ENCODE measurements around the gene ADAMTS13.
"Not testable (repeated sequence)": the region's sequence is repeated elsewhere in the genome, so short reads cannot be mapped to it uniquely, and the experiment has no call there.

ADAMTS13 gene

DNA sequence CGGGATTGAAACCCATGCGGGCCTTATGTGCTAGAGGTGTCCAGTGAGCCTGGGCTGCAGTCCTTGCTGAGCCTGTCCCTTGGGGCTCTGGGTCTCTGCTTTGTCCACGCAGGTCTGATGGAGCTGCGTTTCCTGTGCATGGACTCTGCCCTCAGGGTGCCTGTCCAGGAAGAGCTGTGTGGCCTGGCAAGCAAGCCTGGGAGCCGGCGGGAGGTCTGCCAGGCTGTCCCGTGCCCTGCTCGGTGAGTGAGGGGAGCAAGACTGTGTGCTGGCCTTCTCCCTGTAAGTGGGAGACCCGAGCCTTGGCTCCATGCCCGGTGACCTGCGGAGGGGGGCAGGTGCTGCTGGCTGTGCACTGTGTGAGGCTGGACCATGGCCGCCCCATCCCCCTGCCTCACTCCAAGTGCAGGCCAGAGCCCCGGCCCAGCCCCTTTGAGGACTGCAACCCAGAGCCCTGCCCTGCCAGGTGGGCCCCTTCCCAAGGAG, 26.4 kb downstream of the ADAMTS13 start:
- TF ChIP-seq, protein P1, sequence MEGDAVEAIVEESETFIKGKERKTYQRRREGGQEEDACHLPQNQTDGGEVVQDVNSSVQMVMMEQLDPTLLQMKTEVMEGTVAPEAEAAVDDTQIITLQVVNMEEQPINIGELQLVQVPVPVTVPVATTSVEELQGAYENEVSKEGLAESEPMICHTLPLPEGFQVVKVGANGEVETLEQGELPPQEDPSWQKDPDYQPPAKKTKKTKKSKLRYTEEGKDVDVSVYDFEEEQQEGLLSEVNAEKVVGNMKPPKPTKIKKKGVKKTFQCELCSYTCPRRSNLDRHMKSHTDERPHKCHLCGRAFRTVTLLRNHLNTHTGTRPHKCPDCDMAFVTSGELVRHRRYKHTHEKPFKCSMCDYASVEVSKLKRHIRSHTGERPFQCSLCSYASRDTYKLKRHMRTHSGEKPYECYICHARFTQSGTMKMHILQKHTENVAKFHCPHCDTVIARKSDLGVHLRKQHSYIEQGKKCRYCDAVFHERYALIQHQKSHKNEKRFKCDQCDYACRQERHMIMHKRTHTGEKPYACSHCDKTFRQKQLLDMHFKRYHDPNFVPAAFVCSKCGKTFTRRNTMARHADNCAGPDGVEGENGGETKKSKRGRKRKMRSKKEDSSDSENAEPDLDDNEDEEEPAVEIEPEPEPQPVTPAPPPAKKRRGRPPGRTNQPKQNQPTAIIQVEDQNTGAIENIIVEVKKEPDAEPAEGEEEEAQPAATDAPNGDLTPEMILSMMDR (IDR thresholded peaks at IDR 0.05): no peak
- TF ChIP-seq ZFX (IDR thresholded peaks at IDR 0.05; ENCODE audit: borderline replicate concordance): no peak
- H3K27ac ChIP-seq: no peak overlapping the region

DNA sequence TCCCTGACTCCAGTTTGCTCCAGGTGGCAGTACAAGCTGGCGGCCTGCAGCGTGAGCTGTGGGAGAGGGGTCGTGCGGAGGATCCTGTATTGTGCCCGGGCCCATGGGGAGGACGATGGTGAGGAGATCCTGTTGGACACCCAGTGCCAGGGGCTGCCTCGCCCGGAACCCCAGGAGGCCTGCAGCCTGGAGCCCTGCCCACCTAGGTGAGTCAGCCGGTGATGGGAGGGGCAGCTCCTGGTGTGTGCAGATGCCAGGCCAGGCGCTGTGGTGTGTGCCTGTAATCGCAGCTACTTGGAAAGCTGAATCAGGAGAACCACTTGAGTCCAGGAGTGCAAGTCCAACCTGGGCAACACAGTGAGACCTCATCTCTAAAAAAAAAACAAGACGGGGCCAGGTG, 27.6 kb downstream of the ADAMTS13 start:
- no peak for TF ChIP-seq ZFX (IDR thresholded peaks at IDR 0.05; ENCODE audit: borderline replicate concordance)
- TF ChIP-seq, protein P1 (IDR thresholded peaks at IDR 0.05): no peak
- H3K27ac ChIP-seq: no peak overlapping the region

DNA sequence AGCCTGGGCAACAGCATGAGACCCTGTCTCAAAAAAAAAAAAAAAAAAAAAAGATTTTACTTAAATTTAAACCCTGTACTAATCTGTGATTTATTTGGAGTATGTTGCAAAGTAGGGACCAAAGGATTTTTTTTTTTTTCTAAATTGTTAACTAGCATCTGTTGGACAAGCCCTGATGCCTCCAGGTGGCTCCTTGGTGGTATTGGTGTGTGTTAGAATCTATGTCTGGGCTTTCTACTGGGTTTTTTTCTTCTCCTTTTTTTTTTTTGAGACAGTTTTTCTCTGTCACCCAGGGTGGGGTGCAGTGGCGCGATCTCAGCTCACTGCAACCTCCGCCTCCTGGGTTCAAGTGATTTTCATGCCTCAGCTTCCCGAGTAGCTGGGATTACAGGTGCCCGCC, 29.7 kb downstream of the ADAMTS13 start:
- not testable (repeated sequence) for H3K27ac ChIP-seq

DNA sequence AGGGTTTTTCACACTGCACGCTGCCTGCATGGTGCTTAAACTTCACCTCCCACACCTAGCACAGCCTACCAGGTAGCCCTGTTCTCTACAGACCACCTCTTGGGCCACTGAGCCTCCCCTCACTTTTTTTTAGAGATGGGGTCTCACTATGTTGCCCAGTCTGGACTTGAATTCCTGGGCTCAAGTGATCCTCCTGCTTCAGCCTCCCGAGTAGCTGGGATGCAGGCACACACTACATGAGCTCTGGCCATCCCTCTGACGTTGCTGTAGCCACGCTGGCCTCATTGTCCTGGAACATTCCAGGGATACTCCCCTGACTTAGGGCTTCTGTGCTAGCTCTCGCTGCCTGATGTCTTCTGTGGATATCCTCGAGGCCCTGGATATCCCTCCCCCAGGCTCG, 30.4 kb downstream of the ADAMTS13 start:
- H3K27ac ChIP-seq: no peak overlapping the region
- TF ChIP-seq ZFX (IDR thresholded peaks at IDR 0.05; ENCODE audit: borderline replicate concordance): no peak
- TF ChIP-seq, protein P1 (IDR thresholded peaks at IDR 0.05): no peak

DNA sequence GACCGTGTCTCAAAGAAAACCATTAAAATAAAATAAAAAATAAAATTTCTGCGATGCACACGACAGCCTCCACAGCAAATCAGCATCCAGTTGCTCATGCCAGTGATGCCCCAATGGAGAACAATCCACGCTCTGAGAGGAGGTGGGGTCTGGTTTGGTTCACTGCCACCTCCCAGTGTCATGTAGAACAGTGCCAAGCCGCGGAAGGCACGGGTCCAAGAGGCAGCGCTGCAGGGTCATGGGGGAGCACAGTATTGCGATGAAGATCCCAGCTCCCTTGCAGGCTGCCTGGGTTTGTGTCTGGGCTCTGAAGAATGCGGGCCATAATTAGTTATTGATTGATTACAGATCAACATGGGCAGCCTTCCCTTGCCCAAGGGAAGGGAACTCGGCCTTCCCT, 31.5 kb downstream of the ADAMTS13 start:
- TF ChIP-seq, protein P1 (IDR thresholded peaks at IDR 0.05): no peak
- no peak overlapping the region for H3K27ac ChIP-seq

DNA sequence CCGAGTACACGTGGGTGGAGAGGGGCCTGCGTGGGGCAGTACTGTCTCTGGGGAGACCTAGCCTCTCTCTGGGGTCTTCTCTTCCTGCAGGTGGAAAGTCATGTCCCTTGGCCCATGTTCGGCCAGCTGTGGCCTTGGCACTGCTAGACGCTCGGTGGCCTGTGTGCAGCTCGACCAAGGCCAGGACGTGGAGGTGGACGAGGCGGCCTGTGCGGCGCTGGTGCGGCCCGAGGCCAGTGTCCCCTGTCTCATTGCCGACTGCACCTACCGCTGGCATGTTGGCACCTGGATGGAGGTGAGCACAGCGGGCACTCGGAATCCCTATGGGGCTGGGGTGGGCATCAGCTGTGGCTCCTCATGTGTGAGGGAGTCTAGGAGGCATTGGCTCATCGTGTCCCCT, 32.2 kb downstream of the ADAMTS13 start:
- no peak overlapping the region for H3K27ac ChIP-seq
- TF ChIP-seq ZFX (IDR thresholded peaks at IDR 0.05; ENCODE audit: borderline replicate concordance): no peak
- TF ChIP-seq, protein P1 (IDR thresholded peaks at IDR 0.05): no peak

DNA sequence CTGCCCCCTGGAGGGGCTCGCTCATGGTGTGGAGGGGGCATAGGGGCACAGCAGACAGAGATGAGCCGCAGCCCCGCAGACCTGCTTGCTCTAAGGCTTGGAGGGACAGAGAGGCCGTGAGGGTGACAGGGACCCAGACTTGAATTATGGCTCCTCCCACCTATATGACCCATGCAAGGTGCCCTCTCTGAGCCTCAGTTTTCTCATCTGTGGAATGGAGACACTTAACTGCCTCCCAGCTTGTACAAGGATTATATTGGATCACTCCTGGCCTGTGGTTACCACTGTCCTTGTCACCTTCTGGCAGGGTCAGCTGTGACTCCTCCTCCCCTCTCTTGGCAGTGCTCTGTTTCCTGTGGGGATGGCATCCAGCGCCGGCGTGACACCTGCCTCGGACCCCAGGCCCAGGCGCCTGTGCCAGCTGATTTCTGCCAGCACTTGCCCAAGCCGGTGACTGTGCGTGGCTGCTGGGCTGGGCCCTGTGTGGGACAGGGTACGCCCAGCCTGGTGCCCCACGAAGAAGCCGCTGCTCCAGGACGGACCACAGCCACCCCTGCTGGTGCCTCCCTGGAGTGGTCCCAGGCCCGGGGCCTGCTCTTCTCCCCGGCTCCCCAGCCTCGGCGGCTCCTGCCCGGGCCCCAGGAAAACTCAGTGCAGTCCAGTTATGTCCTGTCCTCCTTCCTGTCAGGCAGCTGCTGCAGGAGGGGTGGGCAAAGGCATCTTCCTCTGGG, 32.9 kb downstream of the ADAMTS13 start:
- TF ChIP-seq ZFX (IDR thresholded peaks at IDR 0.05; ENCODE audit: borderline replicate concordance): no peak
- TF ChIP-seq, protein P1 (IDR thresholded peaks at IDR 0.05): no peak
- no peak overlapping the region for H3K27ac ChIP-seq

DNA sequence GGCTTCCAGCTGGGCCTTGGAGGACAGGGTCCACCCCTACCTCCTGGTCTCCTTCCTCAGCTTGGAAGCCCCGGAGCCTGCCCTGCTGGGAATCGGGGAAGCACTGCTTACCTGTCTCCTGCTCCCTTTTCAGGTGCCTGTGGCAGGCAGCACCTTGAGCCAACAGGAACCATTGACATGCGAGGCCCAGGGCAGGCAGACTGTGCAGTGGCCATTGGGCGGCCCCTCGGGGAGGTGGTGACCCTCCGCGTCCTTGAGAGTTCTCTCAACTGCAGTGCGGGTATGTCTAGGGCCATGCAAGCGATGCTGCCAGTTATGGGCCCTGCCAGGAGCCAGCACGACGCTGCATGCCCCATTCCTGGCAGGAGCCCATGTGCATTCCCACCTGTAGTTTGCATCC, 33.8 kb downstream of the ADAMTS13 start:
- TF ChIP-seq ZFX (IDR thresholded peaks at IDR 0.05; ENCODE audit: borderline replicate concordance): no peak
- TF ChIP-seq, protein P1 (IDR thresholded peaks at IDR 0.05): no peak

More for the DNA sequence above, 33.8 kb downstream of the ADAMTS13 start:
- H3K27ac ChIP-seq: no peak overlapping the region

Data from 22Rv1 (cell line).